NCI-H82 treated with DMSO at 0.1 percent for 48 hours (cell line): Measurements from ENCODE around the gene DNM3.

Experiments used
- DNase-seq: peaks from one replicate; lab custom pipeline; 2025; ENCODE audit not compliant: unreplicated experiment; lab: John Stamatoyannopoulos, UW

The DNM3 gene

DNA sequence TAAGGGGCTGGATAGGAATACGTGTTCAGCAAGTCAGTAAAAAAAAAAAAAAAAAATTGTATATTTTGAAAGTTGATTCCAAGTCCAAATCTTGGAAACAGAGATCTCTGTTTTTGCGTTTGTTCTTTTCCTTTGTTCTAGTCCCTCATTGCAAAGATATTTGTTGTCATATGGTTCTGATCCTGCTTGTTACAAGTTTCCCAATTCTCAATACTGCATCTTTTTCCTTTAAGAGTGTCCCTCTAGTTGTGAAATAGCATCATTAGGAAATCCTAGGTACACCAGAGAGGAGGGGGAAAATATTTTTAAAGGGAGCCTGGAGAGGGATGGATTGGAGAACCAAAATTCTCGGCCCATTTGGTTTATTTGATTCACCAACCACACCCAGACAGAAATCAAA is 426.9 kb downstream of the DNM3 start:
- DNase-seq, result no peak

DNA sequence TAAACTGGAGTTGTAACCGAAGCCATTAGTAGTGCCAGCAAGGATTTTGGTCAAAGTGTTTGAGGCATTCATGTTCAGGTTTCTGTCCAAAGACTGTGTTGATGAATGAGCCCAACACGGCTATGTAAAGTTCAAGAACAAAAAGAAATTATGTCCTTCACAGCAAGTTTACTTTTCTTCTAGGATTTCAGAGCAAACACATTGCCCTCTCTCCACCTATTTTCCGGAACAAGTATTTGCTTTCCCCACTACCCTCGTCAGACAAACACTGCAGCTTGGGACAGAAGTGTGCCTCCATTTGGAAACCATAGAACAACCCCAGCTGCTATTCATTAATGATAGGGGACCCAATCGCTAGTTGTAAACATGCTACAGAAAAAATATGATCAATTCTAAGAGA is 427.8 kb downstream of the DNM3 start:
- DNase-seq, result no peak

DNA sequence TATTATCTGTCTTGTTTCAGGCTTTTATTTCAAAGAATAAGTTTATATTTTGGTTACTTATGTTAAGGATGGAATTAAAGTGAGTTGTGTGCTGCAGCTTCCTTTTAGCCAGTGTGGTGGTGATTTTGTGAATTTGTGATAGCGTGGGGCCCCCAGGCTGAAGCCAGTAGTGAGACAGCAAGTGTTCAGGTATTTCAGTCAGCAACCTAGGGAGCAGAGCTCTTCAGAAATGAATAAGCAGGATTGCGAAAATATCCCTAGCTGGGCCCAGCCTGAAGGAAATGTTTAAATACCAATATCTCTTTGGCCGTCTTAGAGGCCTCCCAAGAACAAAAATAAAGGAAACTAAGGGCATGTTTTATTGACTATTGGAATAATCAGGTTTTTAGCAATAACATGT is 428.3 kb downstream of the DNM3 start:
- DNase-seq, result no peak

DNA sequence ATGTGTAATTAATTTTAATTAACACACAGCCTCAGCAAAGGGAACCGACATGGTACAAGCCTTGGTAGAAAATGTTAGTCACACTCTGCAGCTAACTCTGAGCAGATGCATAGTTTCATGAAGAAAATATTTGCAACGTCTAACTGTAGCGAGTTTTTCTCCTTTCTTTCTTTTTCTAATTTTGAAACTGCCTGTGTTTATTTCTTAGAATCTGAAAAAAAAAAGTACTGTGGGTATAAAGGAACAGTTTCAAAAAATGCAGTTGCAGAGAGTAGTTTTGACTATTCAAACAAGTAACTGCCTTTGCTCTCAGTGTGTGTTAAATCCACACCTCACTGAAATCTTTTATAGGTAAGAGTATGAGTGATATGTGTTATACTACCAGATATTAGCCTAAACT is 429.3 kb downstream of the DNM3 start:
- no peak for DNase-seq

DNA sequence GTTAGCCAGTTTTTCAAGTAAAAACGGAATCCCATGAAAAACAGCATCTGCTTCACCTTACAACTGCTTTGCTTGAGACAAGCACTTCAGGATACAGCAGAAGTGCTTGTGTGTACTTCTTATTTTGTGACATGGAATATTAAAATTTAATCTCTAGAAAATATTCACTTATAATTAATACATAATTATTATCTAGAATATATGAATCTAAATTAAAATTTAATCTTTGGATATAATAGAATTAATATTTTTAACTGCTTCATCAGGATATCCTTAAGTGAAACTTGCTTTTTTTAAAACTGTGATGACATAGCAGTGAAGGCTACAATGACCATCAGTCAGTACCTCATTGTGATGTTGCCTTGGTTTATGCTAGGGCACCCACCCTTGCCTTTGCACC is 430.8 kb downstream of the DNM3 start:
- no peak for DNase-seq

DNA sequence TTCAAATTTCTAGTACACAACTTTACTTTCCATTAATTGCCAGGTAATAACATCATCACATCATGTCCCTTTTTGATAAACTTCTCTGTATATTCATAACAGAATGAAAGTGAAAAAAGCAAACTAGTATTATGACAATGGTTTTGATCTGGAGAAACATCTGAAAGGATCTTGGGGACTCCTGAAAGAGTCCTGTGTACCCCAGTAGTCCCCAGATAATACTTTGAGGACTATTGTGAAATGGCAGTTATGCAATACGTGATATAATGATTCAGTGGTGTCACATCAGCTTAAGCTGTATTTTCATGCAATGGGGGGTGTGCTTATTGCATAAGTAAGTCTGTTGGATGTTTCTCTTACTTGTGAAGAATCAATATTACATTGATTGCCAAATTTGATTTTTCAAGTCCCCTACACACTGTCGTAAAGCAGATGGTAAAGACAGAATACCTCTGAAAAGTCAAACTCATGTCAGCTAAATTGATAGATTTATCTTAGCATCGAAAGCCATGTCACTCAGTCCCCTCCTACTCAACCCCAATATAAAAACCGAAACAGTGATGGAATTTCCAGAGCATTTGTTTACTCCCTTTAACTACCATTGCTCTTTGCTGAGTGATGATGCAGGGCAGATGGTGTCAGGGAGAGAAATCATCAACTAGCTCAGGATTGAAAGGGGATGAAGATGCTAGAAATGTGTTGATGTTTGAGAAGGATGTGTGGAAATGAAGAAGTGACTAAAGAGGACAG is 432.5 kb downstream of the DNM3 start:
- no peak for DNase-seq

DNA sequence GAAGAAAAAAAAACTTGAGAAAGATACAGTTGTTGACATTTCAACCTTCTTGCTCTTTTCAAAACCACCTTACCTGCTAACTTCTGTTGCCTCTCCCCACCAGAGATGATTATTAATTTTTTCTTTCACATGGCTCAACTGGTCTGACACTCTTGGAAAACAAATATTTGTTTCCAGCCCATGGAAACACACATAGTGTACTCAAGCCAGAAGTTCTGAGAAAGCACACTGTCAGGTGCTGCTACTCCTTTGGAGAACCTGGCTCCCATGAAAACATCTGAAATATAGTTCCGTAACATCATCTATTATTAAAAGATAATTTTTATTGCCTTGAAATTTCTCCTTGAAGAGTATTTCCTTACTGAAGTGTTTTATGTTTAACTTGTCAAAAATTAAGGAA is 434.2 kb downstream of the DNM3 start:
- no peak for DNase-seq

DNA sequence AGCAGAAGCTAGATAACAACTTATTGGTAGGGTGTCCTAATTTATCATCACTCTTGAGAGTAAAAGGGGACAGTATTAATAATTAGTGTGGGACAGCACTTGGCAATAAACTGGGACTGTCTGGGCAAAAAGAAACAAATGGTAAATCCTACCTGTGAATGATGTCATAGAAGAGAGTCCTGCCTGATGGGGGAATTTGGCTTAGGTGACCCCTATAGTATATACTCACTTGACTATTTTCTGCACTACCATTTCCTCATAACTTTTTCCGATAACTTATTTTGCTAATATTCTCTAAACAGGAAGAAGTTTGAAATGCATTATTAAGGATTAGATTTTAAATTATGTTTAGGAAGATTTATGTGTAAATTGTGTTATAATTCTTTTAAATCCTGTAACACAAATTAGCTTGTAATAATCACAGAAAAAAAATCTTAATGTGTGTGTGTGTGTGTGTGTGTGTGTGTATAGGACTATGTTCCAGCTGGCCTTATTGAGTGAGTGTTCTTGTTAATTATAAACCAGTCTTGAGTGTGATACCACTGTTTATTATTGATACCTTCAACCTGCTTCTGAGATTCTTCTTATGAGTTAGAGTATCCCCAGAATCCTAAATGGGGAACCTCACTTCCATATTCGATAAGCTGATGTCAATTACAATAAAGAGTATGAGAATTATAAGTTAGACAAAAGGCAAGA is 435.0 kb downstream of the DNM3 start:
- no peak for DNase-seq

DNA sequence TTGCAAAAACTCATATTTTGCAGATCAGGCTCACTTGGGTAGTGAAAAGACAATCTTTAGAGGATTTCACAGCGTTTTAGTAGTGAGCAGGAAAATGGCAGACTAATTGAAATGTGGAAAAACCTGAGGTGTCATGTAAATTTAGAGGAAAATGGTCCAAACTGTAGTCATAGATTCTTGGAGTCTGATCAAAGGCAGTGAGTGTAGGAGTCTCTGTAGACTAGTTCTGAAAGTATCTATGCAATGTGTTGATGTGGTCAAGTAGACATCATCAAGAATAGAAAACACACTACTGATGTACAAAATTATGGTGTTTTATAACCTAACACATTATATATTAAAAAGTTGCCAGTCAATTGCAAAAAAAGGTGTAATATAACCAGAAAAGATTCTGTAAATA is 436.0 kb downstream of the DNM3 start:
- DNase-seq, result no peak

DNA sequence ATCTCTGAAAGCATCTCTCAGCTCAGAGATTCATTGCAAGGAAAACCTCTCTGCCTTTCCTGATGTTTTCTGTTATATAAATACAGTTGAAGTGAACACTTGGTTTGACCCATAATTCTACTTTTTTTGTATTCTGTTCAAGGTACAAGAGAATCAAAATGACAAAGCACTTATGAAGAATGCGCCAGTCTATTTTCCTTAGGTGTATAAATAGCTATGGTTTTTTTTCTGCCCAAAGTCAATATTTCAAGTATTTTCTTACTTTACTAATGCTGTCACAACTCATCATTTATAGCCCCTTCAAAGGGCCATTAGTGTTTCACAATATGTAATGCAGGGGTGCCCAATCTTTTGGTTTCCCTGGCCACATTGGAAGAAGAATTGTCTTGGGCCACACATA is 436.7 kb downstream of the DNM3 start:
- no peak for DNase-seq

DNA sequence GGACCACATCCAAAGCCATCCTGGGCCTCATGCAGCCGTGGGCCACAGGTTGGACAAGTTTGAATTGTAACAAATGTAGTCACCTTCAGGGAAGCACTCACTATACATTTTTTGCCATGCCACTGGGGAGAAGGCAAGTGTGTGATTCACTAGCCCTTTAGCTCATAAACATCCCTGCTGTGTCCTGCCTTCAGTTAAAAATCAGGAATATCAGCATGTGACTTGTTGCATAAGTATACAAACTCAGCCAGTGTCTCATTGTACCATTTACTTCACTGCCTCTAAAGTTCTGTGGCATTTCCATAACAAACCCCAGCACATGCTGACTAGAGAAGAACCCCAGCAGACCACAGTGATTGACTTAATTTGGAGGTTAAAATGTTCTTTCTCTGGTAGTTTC is 437.2 kb downstream of the DNM3 start:
- no peak for DNase-seq

DNA sequence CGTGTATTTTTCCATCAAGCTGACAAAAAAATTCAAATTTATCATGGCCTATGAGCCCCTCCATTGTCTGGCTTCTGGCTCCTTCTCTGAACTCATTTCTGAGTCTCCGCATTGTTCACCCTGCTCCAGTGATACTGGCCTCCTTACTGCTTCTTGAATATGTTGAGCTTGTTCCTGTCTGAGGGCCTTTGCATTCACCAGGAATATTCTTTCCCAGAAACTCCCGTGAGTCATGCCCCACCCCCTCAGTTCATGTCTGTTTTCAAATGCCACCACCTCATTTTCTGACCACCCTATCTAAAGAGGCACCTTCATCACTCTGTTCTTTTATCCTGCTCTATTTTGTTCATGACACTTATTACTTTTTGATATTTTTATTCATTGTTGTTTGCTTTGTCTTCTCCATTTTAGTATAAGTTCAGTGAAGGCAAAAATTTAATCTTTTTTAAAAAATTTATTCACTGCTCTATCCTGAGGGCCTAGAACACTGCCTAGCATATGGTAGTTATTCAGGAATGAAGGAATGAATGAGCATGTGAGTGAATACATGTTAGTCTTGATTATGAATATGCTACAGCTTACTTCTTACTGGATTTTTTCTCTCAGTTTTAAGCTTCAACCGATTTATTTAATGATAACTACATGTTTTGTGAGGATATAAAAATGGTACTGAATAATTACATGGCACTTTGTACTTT is 438.8 kb downstream of the DNM3 start:
- no peak for DNase-seq

DNA sequence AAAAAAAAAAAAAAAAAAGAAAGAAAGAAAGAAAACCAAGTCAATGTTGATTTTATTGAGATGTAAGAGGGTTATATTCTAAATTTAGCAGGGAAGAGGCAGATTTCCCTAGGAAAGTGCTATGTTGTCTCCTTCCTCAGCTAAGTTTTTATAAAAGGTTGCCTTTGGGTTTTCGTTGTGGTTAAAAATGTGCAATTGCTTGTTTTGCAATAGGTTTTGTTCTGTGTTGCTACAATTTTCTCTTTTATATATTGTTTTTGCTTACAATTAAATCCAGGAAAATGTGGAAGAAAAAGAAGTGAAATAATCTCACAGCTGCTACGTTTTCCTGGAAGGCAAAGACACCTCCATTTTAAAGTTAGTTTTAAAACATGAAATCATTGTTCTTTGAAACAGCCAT is 442.5 kb downstream of the DNM3 start:
- no peak for DNase-seq

DNA sequence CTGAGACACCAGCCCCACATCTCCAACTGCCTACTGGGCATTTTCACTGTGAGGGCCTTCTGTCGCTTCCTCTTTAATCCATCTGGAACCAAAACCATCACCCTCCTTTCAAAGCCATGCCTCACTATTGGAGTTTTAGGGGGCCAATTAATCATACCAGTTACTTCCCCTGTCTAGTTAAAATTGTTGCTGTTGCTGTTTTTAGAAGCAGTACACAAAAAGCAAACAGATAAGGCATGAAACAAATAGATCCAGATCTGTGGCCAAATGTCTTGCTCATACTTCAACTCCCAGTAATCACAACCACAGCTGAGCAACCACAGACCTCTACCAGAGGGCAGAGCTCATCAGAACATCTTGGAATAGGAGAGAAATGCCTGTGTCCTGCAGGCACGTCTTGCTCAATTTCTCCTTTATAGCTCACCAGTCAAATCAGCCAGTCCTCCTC is 445.4 kb downstream of the DNM3 start:
- no peak for DNase-seq

DNA sequence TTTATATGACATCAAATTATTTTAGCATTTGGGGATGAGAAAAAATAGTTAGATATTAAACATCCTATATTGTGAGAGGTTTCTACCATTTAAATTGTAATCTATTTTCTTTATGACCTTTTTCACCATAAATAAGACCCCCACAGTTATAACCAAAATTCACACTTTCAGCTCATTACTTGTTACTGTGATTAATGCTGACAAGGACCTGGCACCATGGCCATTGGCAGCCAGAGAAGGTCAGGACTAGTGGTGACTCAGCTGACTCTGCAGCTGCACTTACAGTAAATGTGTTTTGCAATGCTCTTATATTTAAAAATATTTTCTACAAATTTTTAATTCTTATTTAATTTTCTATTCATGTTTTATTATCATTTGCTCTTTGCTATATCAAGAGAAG is 445.9 kb downstream of the DNM3 start:
- no peak for DNase-seq

DNA sequence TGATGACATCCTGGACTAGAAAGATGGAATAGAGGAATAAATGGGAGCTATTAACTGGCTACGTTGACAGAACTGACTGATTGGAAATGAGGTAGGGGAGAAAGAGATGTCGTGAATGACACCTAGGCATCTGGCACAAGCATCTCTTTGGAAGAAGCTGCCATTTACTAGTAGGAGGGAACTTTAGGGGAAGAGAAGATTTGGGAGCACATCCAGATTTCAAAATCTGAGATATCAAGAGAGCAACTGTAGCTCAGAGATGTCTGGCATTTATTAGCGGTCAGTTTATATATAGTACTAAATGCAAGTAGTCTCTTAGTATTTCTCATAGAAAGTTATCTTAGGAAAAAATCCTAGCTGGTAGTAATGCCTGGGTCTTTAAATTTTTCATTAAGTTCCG is 447.3 kb downstream of the DNM3 start:
- no peak for DNase-seq

DNA sequence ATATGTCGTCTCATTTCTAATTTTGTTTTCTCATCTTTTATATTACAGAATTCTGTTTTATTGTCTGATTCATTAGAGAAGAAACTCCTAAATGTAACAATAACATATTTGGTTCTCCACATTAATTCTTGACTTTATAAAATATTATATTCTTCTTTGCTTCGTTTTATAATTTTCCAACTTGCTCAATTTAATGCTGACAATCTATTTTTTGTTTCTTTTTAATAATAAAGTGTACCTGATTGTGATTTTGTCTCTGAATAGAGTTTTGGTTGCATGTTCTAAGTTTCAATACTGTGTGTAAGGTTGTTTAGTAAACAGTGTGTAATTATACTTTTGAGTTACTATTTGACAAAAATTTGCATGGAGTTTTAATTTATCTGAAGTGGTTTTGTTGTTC is 448.1 kb downstream of the DNM3 start:
- DNase-seq, result no peak

DNA sequence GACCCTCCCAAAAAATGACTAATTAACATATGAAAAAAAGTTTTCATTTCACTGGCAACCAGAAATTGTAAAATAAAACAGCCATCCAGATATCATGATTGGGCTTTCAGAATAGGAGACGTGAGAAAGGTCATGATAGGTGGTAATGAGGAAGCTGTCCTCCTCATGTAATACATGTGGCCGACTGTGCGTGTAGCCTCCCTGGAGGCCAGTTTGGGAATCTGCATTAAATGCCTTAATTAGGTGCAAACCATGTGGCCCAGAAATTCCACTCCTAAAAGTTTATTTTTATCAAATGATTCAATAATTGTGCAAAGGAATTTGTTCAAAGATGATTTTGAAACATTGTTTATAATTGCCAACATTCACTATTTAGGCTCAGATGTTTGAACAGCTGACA is 451.5 kb downstream of the DNM3 start:
- DNase-seq, result no peak

DNA sequence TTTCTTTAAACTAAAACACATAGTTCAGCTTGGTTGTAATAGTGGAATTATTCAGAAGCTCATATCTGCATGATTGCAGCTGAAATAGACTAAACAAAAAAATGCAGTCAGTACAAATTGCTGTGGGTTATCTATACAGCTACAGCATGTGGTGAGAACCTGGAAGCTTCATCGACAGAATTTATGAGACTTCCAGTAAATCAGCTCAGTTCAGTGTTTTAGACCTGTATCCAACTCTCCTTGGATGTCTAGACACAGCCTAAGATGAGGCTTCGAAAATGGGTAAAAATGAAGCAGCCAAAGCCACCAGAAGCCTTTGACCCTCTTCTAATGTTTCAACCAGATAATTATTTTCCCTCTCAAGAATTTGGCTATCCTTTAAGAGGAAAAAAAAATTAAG is 452.1 kb downstream of the DNM3 start:
- DNase-seq, result no peak

DNA sequence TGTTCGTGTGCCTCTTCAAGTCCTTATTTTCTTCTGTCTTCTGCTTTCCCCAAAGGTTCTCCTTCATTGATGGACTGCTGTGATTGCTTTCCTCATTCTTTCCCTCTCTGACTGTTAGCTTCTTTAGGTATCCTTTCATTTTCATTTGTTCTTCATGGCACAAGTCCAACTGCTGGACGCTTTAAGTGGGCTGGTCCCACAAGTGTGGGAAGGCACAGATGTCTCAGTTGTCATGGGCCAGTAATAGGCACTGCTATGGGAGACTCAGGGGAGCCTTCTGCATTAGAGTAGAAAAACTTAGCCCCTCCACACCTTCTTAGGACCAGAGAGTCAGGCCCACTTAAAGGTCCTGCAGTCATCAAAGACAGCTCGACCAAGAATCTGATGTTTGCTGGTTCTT is 456.8 kb downstream of the DNM3 start:
- no peak for DNase-seq

DNA sequence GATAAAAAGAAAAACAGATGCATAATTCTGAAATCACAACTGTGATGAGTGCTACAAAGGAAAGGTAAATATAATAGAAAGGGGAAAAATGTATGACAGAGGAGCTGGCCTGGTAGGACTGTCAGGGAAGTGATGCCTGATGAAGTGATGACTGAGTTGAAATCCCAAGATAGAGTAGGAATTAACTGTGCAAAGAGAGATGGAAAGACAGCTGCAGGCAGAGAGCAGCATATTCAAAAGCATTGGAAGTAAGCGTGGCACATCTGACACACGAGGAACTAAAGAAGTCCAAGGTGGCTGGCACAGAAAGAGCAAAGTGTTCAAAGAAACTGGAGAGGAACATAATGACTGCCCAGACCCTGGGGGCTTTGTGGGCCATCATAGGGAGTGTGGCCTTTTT is 457.6 kb downstream of the DNM3 start:
- no peak for DNase-seq

DNA sequence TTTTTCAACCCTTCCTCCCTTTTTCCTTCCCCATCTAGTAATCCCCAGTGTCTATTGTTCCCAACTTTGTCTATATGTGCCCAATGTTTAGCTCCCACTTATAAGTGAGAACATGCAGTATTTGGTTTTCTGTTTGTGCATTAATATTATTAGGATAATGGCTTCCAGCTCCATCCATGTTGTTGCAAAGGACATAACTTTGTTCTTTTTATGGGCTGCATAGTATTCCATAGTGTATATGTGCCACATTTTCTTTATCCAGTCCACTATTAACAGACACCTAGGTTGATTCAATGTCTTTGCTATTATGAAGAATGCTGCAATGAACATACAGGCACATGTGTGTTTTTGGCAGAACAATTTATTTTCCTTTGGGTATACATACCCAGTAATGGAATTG is 458.2 kb downstream of the DNM3 start:
- DNase-seq, result no peak
